BJ (cell line): Measurements from ENCODE around the gene ARHGEF5. TPM values are rescaled to one million over a fixed set of nuclear protein-coding genes. Genes with fewer than 3 reads are reported as not detected.

Source experiments
- CTCF ChIA-PET: fragments of 350-600 bp; formaldehyde crosslinking; extraction: SDS; loops from one replicate; lab custom pipeline; 2021; ENCODE audit warnings: antibody characterized with exemption, inconsistent platforms; lab: Yijun Ruan, JAX
- POLR2A ChIA-PET: fragments of 300-600 bp; sonication (Branson Sonifier 250); formaldehyde crosslinking; extraction: SDS; loops from one replicate; lab custom pipeline; 2021; ENCODE audit warnings: antibody characterized with exemption; lab: Charles Lee
- DNase-seq: peaks from one replicate; pipeline ENCODE4 v3.0.0-alpha.2; 2011; ENCODE audit warnings: low read depth
- H3K27me3 ChIP-seq: 2 replicates; pipeline ENCODE4 v1.6.0; 2011; ENCODE audit warnings: low read length; ENCODE audit not compliant: control insufficient read depth, insufficient read depth
- H3K36me3 ChIP-seq: 2 replicates; pipeline ENCODE4 v1.5.1; 2011; ENCODE audit warnings: low read length; ENCODE audit not compliant: control insufficient read depth, insufficient read depth
- H3K4me3 ChIP-seq: 2 replicates; pipeline ENCODE4 v1.5.1; 2011; ENCODE audit warnings: low read depth, mild to moderate bottlenecking, control low read depth, low read length
- polyA plus RNA-seq: library from polyadenylated mRNA; depleted of rRNA; stranded (reverse); fragments of >200 nt; gene quantifications from 2 replicates; pipeline ENCODE4 v1.2.3, GENCODE V29; 2011
- TF ChIP-seq, protein P1 (sequence below): IDR thresholded peaks from 2 replicates; pipeline ENCODE4 v1.5.1; 2011; ENCODE audit warnings: low read depth, mild to moderate bottlenecking, control low read depth, inconsistent platforms, low read length, moderate library complexity; ENCODE audit not compliant: insufficient read depth

Gene ARHGEF5
- polyA plus RNA-seq, 1 experiment: 8.9 TPM

DNA sequence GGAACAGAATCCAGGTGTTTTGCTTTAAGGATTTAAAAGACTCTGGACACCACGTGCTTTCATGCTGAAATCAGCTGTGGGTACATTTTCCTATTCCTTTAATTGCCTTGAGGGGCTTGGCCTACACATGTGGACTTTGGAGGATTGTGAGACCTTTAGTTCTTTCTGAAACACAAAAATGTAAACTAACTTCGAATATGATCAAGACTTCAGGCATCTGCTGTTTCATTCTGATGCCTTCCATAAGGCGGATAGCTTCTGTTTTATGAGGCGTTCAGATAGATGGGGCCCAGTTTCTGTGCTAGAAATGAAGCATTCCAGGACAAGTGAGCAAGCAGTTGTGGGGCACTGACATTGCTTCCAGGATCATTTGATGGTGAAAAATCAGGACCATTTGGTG is 49.7 kb downstream of the ARHGEF5 start:
- peak; percentile 44 for DNase-seq
- H3K4me3 ChIP-seq: no peak overlapping the region
- H3K27me3 ChIP-seq: no peaks in the 10 kb centered on the region
- ChIA-PET POLR2A (no interaction called here), CTCF (interaction anchor here (1.1 to 2.2 kb wide), 2 partner anchors 32 to 36 kb away, joined by 3 to 4 read pairs; no protein-coding TSS in a partner anchor)
- TF ChIP-seq, protein P1, sequence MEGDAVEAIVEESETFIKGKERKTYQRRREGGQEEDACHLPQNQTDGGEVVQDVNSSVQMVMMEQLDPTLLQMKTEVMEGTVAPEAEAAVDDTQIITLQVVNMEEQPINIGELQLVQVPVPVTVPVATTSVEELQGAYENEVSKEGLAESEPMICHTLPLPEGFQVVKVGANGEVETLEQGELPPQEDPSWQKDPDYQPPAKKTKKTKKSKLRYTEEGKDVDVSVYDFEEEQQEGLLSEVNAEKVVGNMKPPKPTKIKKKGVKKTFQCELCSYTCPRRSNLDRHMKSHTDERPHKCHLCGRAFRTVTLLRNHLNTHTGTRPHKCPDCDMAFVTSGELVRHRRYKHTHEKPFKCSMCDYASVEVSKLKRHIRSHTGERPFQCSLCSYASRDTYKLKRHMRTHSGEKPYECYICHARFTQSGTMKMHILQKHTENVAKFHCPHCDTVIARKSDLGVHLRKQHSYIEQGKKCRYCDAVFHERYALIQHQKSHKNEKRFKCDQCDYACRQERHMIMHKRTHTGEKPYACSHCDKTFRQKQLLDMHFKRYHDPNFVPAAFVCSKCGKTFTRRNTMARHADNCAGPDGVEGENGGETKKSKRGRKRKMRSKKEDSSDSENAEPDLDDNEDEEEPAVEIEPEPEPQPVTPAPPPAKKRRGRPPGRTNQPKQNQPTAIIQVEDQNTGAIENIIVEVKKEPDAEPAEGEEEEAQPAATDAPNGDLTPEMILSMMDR: no peak
- H3K36me3 ChIP-seq: no peaks in the 10 kb centered on the region

DNA sequence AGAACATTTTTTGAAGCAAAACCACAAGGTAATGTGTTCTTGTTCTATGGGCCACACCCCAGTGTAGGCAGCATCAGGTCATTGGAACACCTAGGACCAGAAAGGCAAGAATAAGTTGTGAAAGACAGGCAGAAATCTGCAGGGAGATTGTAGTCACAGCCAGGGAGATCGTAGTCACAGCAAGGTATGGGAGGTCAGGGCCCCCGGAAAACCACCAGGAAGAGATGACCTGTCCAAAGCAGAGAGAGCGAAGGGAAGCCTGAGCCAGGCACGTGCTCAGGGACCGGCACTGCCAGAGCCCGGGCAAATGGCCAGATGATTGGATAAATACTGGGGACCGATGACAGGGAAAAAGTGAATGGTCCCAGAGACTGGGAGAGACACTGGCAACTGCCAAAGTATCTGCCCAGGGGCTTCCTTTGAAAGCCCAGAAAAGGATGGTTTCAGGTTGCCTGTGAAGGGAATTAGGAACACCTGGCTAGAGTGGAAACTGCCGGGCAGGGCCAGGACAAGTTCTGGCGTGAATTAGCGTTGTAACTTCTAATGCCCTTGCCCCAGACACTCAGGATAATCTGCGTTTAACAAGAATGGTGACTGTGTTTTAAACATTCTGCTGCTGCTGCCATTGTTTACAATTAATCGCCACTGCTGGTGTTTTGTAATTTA is 52.2 kb downstream of the ARHGEF5 start:
- H3K36me3 ChIP-seq: no peaks in the 10 kb centered on the region
- no peaks in the 10 kb centered on the region for H3K27me3 ChIP-seq
- no peak for DNase-seq
- TF ChIP-seq, protein P1: no peak
- no peak overlapping the region for H3K4me3 ChIP-seq
- CTCF ChIA-PET: no interaction called here
- POLR2A ChIA-PET: no interaction called here

DNA sequence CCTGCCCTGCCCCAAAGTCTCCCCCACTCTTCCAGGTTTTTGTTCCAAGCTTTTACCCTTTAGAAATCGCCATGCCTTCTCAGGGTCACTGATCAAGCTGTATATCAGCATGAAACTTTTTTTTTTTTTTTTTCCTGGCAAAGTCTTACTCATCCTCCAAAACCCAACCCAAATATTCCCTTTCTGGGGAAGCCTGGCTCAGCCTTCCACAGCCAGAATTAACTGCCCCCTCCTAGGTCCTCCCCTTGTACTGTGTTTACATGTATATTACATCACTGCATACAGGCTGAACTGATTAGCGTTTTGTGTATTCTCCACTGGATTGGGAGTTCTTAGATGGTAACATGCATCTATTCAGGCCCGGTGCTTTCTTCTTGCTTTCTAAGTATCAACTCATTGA is 52.9 kb downstream of the ARHGEF5 start:
- Histone ChIP-seq H3K27me3 (no peaks in the 10 kb centered on the region), H3K4me3 (no peak overlapping the region), H3K36me3 (no peaks in the 10 kb centered on the region)
- no peak for DNase-seq
- TF ChIP-seq, protein P1: no peak
- POLR2A ChIA-PET: no interaction called here
- CTCF ChIA-PET: no interaction called here

DNA sequence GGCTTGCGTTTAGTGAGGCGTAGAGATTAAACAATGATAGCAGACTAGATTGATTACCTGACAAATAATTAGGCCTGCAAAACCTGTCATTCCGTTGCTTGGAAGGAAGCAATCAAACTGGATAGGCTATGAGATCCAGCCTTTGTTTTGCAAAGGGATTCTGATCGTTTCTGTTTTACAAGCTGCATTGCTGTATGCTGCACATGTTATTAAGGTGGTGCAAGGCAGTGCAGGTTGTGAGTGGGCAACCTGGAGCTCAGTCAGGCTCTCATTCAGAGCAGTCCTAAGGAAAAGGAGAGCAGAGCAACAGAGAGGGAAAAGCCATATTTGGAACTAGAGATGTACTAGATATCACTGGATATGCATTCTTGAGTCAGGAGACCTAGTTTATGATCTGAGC is 55.2 kb downstream of the ARHGEF5 start:
- TF ChIP-seq, protein P1: no peak
- Histone ChIP-seq H3K27me3 (no peaks in the 10 kb centered on the region), H3K4me3 (no peak overlapping the region), H3K36me3 (no peaks in the 10 kb centered on the region)
- no peak for DNase-seq
- POLR2A ChIA-PET: no interaction called here
- CTCF ChIA-PET: no interaction called here

DNA sequence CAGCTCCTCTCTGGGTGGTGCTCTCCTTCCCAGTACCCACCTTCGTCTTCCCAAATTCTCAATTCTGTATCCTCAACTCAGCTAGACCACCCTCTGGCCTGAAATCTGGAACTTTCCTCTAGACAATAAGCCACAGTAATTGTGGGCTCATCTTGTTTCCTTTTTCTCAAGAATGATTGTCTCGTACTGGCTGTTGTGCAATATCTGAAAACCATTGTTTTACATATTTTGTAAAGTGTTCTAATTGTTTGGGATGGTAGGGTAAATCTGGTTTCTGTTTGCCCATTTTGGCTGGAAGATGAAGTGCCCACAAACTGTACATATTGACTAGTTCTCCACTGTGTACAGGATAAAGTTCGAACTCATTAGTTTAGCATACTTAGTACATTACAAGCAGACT is 59.6 kb downstream of the ARHGEF5 start:
- ChIA-PET POLR2A (no interaction called here), CTCF (no interaction called here)
- Histone ChIP-seq H3K27me3 (no peaks in the 10 kb centered on the region), H3K4me3 (no peak overlapping the region), H3K36me3 (no peaks in the 10 kb centered on the region)
- TF ChIP-seq, protein P1: no peak
- no peak for DNase-seq
